ENCODE data around the gene GLIPR1L1. TPM values are rescaled to one million over a fixed set of nuclear protein-coding genes. Genes with fewer than 3 reads are reported as not detected.

The GLIPR1L1 gene
- total RNA-seq, 1 experiment from 2014 or later: not detected

- DNase-seq (ENCODE audit: low read depth): no peak
Observed at GRCh38 chr12:75349946-75350345, 15.5 kb downstream of the GLIPR1L1 start.

- DNase-seq (ENCODE audit: low read depth): no peak
Observed at GRCh38 chr12:75350413-75350812, 15.9 kb downstream of the GLIPR1L1 start.

GRCh38 chr12:75354011-75354410 is 19.5 kb downstream of the GLIPR1L1 start:
- no peak for DNase-seq (ENCODE audit: low read depth)

GRCh38 chr12:75360920-75361319 is 26.4 kb downstream of the GLIPR1L1 start:
- no peak for DNase-seq (ENCODE audit: low read depth)

- no peak for DNase-seq (ENCODE audit: low read depth)
Observed at GRCh38 chr12:75361408-75361807, 26.9 kb downstream of the GLIPR1L1 start.

- DNase-seq (ENCODE audit: low read depth): no peak
Observed at GRCh38 chr12:75364919-75365318, 30.4 kb downstream of the GLIPR1L1 start.

GRCh38 chr12:75366629-75367028 is 32.2 kb downstream of the GLIPR1L1 start:
- DNase-seq (ENCODE audit: low read depth): peak; percentile 38

GRCh38 chr12:75374971-75375370 is 40.5 kb downstream of the GLIPR1L1 start:
- DNase-seq (ENCODE audit: low read depth): no peak

GRCh38 chr12:75378354-75378753 is 43.9 kb downstream of the GLIPR1L1 start:
- no peak for DNase-seq (ENCODE audit: low read depth)

- peak; percentile 77 for DNase-seq (ENCODE audit: low read depth)
Observed at GRCh38 chr12:75389061-75389460, 54.6 kb downstream of the GLIPR1L1 start.

- DNase-seq (ENCODE audit: low read depth): no peak
Observed at GRCh38 chr12:75389706-75390105, 55.2 kb downstream of the GLIPR1L1 start.

- DNase-seq (ENCODE audit: low read depth): no peak
Observed at GRCh38 chr12:75390156-75390898, 55.9 kb downstream of the GLIPR1L1 start.

- DNase-seq (ENCODE audit: low read depth): peak; percentile 97
Observed at GRCh38 chr12:75390899-75391538, 56.5 kb downstream of the GLIPR1L1 start, which contains the start of gene GLIPR1L2. TSS of gene GLIPR1L2 (plus strand) at chr12:75391089. CDS start at chr12:75391117, 28 bp downstream.

- no peak for DNase-seq (ENCODE audit: low read depth)
Observed at GRCh38 chr12:75404231-75404630, 69.8 kb downstream of the GLIPR1L1 start.

GRCh38 chr12:75407683-75408082 is 73.2 kb downstream of the GLIPR1L1 start:
- no peak for DNase-seq (ENCODE audit: low read depth)

- DNase-seq (ENCODE audit: low read depth): no peak
Observed at GRCh38 chr12:75409830-75410229, 75.4 kb downstream of the GLIPR1L1 start.

- DNase-seq (ENCODE audit: low read depth): no peak
Observed at GRCh38 chr12:75414671-75415070, 80.2 kb downstream of the GLIPR1L1 start.

GRCh38 chr12:75419841-75420240 is 85.4 kb downstream of the GLIPR1L1 start:
- DNase-seq (ENCODE audit: low read depth): no peak

Other genes starting within 250 kb of the GLIPR1L1 start
- not detected in 2 replicates for gene KCNC2, start 124.8 kb upstream of the GLIPR1L1 start, total RNA-seq (2014; rRNA removed; shearing (Covaris generic))
- gene CAPS2, start 4.3 kb upstream of the GLIPR1L1 start, total RNA-seq (2014; rRNA removed; shearing (Covaris generic)): 1.1 and 3.4 TPM in 2 replicates
- 0.10 and 0.63 TPM in 2 replicates for gene GLIPR1L2, start 56.4 kb downstream of the GLIPR1L1 start, total RNA-seq (2014; rRNA removed; shearing (Covaris generic))
- gene GLIPR1, start 146.1 kb downstream of the GLIPR1L1 start, total RNA-seq (2014; rRNA removed; shearing (Covaris generic)): 94.4 and 123 TPM in 2 replicates
- 105 and 107 TPM in 2 replicates for gene KRR1, start 176.9 kb downstream of the GLIPR1L1 start, total RNA-seq (2014; rRNA removed; shearing (Covaris generic))